Erythroblast (primary cell): Measurements from ENCODE around the gene TSHZ2.

Experiments
- GATA1 ChIP-seq: IDR thresholded peaks from 2 replicates; pipeline ENCODE4 v1.6.1; 2011; ENCODE audit warnings: low read depth, mild to moderate bottlenecking, control low read depth, low read length, moderate library complexity
- POLR2A ChIP-seq: IDR thresholded peaks from 2 replicates; pipeline ENCODE4 v1.6.1; 2011; ENCODE audit warnings: mild to moderate bottlenecking, low read length

DNA sequence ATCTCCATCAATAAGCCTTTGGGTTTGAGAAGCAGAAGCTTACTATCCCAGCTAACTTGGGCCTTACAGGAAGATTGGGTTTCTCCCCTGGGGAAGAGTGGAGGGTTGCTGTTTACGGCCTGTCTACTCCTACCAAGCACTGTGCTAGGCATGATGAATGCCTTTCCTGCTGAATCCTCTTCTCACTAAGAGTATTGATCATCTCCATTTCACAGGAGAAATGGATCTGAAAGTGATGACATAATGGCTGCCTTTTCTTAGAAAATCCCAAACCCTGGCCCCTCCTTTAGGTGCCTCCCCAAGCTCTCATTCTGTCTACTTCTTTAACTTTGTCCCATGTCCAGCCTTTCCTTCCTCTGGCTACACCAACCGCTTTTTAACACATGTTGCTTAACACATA is 66.1 kb downstream of the TSHZ2 start:
- TF ChIP-seq POLR2A (no peak), GATA1 (no peak)
